Epidermal melanocyte (primary cell): ENCODE measurements around the gene DCUN1D3.
"Not testable (repeated sequence)": the region's sequence is repeated elsewhere in the genome, so short reads cannot be mapped to it uniquely, and the experiment has no call there.

Experiments used
- DNase-seq: peaks from one replicate; pipeline ENCODE4 v3.0.0; 2011; ENCODE audit warnings: low spot score; ENCODE audit not compliant: insufficient read length

DCUN1D3 gene

GRCh38 chr16:20865420-20866131 is 34.6 kb downstream of the DCUN1D3 start:
- no peak for DNase-seq

- not testable (repeated sequence) for DNase-seq
Measured at GRCh38 chr16:20864376-20864775, 35.8 kb downstream of the DCUN1D3 start.

GRCh38 chr16:20862162-20862960 is 37.8 kb downstream of the DCUN1D3 start:
- no peak for DNase-seq

GRCh38 chr16:20860995-20861394 is 39.2 kb downstream of the DCUN1D3 start:
- not testable (repeated sequence) for DNase-seq

- DNase-seq: no peak
Measured at GRCh38 chr16:20860361-20860760, 39.8 kb downstream of the DCUN1D3 start.

GRCh38 chr16:20859699-20860098 is 40.5 kb downstream of the DCUN1D3 start:
- DNase-seq: no peak

GRCh38 chr16:20859229-20859628 is 40.9 kb downstream of the DCUN1D3 start:
- no peak for DNase-seq

- no peak for DNase-seq
Measured at GRCh38 chr16:20857281-20857680, 42.9 kb downstream of the DCUN1D3 start.

GRCh38 chr16:20854963-20855362 is 45.2 kb downstream of the DCUN1D3 start:
- no peak for DNase-seq

GRCh38 chr16:20853981-20854620 is 46.1 kb downstream of the DCUN1D3 start:
- DNase-seq: no peak

GRCh38 chr16:20853143-20853542 is 47.0 kb downstream of the DCUN1D3 start:
- no peak for DNase-seq

- DNase-seq: peak; percentile 46
Measured at GRCh38 chr16:20851601-20852000, 48.6 kb downstream of the DCUN1D3 start.

- no peak for DNase-seq
Measured at GRCh38 chr16:20850981-20851380, 49.2 kb downstream of the DCUN1D3 start.

- DNase-seq: no peak
Measured at GRCh38 chr16:20849589-20850390, 50.4 kb downstream of the DCUN1D3 start.

GRCh38 chr16:20847550-20847949 is 52.6 kb downstream of the DCUN1D3 start:
- no peak for DNase-seq

GRCh38 chr16:20846551-20846950 is 53.6 kb downstream of the DCUN1D3 start:
- no peak for DNase-seq

- DNase-seq: no peak
Measured at GRCh38 chr16:20846030-20846429, 54.1 kb downstream of the DCUN1D3 start.

GRCh38 chr16:20844588-20844987 is 55.6 kb downstream of the DCUN1D3 start:
- no peak for DNase-seq

GRCh38 chr16:20844054-20844453 is 56.1 kb downstream of the DCUN1D3 start:
- no peak for DNase-seq

- no peak for DNase-seq
Measured at GRCh38 chr16:20839504-20839903, 60.7 kb downstream of the DCUN1D3 start.

- DNase-seq: no peak
Measured at GRCh38 chr16:20838240-20838639, 61.9 kb downstream of the DCUN1D3 start.
